GM04503 (cell line): Measurements from ENCODE around the gene SLC35B4.

Experiments used
- DNase-seq: peaks from one replicate; pipeline ENCODE4 v3.0.0-alpha.2; 2012; ENCODE audit warnings: low read depth

Gene SLC35B4

DNA sequence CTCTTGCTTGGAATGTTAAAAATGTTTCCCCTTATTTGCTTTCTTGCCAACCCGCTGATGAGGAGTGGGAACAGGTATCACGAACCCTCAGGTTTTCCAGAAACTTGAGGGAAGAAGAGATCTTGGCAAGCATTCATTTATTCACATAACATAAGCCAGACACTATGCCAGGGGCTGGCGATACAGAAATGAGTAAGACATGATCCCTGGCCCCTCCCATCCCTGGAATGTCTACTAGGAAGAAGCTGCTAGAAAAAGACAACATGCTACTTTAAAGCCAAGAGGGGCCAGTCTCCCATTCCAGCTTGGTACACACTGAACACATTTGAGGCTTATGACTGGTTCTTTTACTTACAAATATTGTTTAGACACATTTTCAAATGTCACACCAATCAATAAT, 26.4 kb downstream of the SLC35B4 start:
- DNase-seq, result peak; percentile 10

GRCh38 chr7:134289841-134290240, 26.9 kb downstream of the SLC35B4 start:
- no peak for DNase-seq

- peak; percentile 28 for DNase-seq
Measured at GRCh38 chr7:134289423-134289822, 27.3 kb downstream of the SLC35B4 start.

GRCh38 chr7:134287916-134288659, 28.6 kb downstream of the SLC35B4 start:
- DNase-seq, result no peak

- no peak for DNase-seq
Measured at GRCh38 chr7:134284952-134285351, 31.8 kb downstream of the SLC35B4 start.

- no peak for DNase-seq
Measured at GRCh38 chr7:134284011-134284410, 32.7 kb downstream of the SLC35B4 start.

- DNase-seq, result no peak
Measured at GRCh38 chr7:134280508-134280907, 36.2 kb downstream of the SLC35B4 start.

GRCh38 chr7:134279898-134280297, 36.8 kb downstream of the SLC35B4 start:
- no peak for DNase-seq

- no peak for DNase-seq
Measured at GRCh38 chr7:134279336-134279735, 37.4 kb downstream of the SLC35B4 start.

- no peak for DNase-seq
Measured at GRCh38 chr7:134278502-134279153, 38.1 kb downstream of the SLC35B4 start.

DNA sequence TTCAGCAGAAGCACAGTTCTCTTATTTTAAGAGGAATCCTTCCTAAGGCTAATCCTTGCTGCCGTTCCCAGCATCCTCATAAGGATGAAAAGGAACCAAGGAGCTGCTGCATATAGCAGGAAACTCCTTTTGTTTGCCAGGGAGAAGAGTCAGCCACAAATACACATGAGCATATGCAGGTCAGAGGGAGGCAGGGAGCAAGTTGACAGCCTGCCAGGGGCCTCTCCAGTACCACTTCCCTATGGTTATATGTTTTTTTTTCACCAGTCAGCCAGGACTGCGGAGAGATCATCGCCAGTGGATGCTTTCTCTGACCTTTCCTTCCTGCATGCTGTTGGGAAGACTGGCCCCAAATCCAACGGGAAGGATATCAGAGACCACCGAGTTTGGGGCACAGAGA, 39.8 kb downstream of the SLC35B4 start:
- no peak for DNase-seq

GRCh38 chr7:134262322-134262721, 54.4 kb downstream of the SLC35B4 start:
- DNase-seq, result no peak

DNA sequence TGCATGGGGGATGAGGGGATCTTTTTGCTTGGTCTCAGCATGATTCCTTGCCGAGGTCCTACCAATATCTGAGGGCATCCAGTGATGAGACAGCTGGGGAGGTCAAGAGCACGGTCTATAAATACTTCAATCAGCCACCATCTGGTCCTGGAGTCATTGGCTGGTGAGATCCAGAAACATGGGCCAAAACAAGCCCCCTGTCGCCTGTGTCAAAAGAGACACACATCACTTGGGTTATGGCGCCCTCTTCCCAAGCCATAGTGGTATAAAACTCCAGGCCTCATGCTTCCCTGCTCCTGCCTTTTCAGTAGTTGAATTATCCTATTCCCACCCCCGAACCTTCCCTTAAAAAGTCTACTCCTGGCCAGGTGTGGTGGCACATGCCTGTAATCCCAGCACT, 60.9 kb downstream of the SLC35B4 start:
- no peak for DNase-seq

GRCh38 chr7:134254311-134254710, 62.4 kb downstream of the SLC35B4 start:
- DNase-seq, result no peak

DNA sequence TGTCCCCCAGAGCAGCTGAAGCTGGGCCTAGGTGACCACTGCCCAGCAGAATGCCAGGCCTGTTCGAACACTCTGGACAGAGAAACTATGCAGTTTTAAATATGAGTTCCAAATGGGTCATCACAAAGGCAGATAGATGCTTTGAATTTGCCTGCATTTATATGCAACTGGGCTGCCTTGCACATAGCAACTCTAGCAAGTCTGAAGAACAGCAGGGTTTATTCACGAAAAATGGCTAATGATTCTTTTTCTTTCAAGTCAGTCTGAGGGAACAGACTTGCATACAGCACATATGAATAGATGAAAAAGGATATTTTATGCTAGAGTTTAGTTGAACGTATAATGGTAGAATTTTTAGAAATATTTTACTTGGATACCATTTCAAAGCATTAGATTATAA, 68.5 kb downstream of the SLC35B4 start:
- no peak for DNase-seq

DNA sequence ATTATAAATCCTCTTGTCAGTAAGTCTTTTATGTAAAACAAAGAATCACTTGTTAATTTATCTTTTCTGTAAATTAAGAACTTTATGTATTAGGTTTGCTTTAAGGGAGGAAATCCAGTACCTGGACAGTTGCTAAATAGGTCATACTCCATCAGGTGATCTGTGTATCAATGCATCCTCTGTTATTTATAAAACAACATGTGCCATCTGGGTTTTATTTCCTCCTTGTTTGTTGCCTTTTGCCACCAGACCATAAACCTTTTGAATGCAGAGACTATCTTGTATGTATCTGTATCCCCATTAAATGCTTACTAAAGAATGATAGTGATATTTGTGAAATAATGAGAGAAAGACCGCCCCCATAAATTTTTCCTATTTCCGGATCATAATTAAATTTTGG, 70.0 kb downstream of the SLC35B4 start:
- no peak for DNase-seq

DNA sequence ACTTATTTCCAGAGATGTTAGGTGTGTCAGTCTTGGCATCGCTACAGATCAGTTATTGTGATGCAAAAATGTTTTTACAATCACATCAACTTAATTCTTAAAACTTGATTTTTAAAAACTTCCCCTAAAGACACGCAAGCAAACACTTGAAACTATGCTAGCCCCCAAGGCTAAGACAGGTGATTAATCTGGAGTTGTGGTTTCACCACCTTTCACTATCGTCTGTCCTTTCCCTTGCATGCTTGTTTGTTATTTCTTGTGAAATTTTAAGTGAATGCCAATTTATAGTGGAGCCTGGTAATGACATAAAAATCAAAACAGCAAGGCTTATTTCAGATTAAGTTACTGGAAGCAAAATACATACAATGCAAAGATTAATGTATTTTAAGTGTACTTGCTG, 70.4 kb downstream of the SLC35B4 start:
- no peak for DNase-seq

- no peak for DNase-seq
Measured at GRCh38 chr7:134245253-134245652, 71.5 kb downstream of the SLC35B4 start.
